HG02798 (cell line): ENCODE results near the gene RBM20.
A peak's percentile ranks its signal among the peaks of the same experiment; 100 is the strongest.
"Not testable (repeated sequence)": the region's sequence is repeated elsewhere in the genome, so short reads cannot be mapped to it uniquely, and the experiment has no call there.

Source experiments
- ATAC-seq: cut with Tn5 transposase; IDR thresholded peaks from one replicate; pipeline ENCODE4 v1.9.1; 2021; ENCODE audit warnings: mild to moderate bottlenecking; ENCODE audit not compliant: unreplicated experiment, poor library complexity

The RBM20 gene

GRCh38 chr10:110643653-110644597 is at the start of gene RBM20:
RBM20 (plus strand) TSS chr10:110644336; CDS start chr10:110644455, 119 bp downstream.
- no peak for ATAC-seq

- no peak for ATAC-seq
Measured at GRCh38 chr10:110597476-110597875, 46.7 kb upstream of the RBM20 start.

- no peak for ATAC-seq
Measured at GRCh38 chr10:110600487-110601101, 43.5 kb upstream of the RBM20 start.

GRCh38 chr10:110601581-110601980 is 42.6 kb upstream of the RBM20 start:
- no peak for ATAC-seq

- no peak for ATAC-seq
Measured at GRCh38 chr10:110608087-110608486, 36.0 kb upstream of the RBM20 start.

- ATAC-seq, result no peak
Measured at GRCh38 chr10:110609605-110610004, 34.5 kb upstream of the RBM20 start.

GRCh38 chr10:110610308-110610774 is 33.8 kb upstream of the RBM20 start:
- ATAC-seq, result no peak

GRCh38 chr10:110610781-110611180 is 33.4 kb upstream of the RBM20 start:
- not testable (repeated sequence) for ATAC-seq

GRCh38 chr10:110612087-110612486 is 32.0 kb upstream of the RBM20 start:
- ATAC-seq, result peak; percentile 32

GRCh38 chr10:110612629-110613028 is 31.5 kb upstream of the RBM20 start:
- ATAC-seq, result no peak

- ATAC-seq, result peak; percentile 25
Measured at GRCh38 chr10:110613341-110613995, 30.7 kb upstream of the RBM20 start.

GRCh38 chr10:110613996-110614495 is 30.1 kb upstream of the RBM20 start:
- ATAC-seq, result peak; percentile 54

- no peak for ATAC-seq
Measured at GRCh38 chr10:110615057-110615747, 28.9 kb upstream of the RBM20 start.

- no peak for ATAC-seq
Measured at GRCh38 chr10:110616493-110617033, 27.6 kb upstream of the RBM20 start.

- ATAC-seq, result no peak
Measured at GRCh38 chr10:110617425-110618229, 26.5 kb upstream of the RBM20 start.

GRCh38 chr10:110618230-110618610 is 25.9 kb upstream of the RBM20 start:
- no peak for ATAC-seq

GRCh38 chr10:110619514-110620397 is 24.4 kb upstream of the RBM20 start:
- no peak for ATAC-seq

- ATAC-seq, result no peak
Measured at GRCh38 chr10:110620398-110620719, 23.8 kb upstream of the RBM20 start.
